ENCODE measurements around the gene MSMO1. TPM values are rescaled to one million over a fixed set of nuclear protein-coding genes. Genes with fewer than 3 reads are reported as not detected.
A peak's percentile ranks its signal among the peaks of the same experiment; 100 is the strongest.

MSMO1 gene
- total RNA-seq, 8 experiments from 2014 or later, result 51.0 to 211 (median 127) TPM

DNA sequence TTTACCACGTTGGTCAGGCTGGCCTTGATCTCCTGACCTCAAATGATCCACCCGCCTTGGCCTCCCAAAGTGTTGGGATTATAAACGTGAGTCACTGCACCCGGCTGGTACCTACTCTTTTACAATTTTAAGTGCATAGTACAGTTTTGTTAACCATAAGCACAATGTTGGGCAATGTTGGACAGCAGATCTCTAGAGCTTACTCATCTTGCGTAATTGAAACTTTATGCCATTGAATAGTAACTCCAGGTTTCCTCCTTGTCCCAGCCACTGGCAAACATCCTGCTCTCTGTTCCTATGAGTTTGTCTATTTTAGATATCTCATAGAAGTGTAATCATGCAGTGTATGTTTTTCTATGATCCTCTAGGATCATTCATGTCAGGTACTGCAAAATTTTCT is 42.1 kb downstream of the MSMO1 start:
- no peak overlapping the region for H3K27ac ChIP-seq
- no peaks in the 10 kb centered on the region for H3K4me1 ChIP-seq (replicated peaks in 1 of 2)
- 76 to 100% (median 85%) methylated on average over 1 to 5 of the region's 5 CpGs; no CpG with 5 or more reads in 4 of the 10 experiments for WGBS, 10 experiments
- in situ Hi-C loops (cut with MboI; ENCODE audit: low pct_unique_long_range_greater_than_20kb in 2 of 9, low sequenced_read_pairs in 9 of 9, unreplicated experiment in 9 of 9), result loop anchor here in 2 of 9 experiments (25.0 kb wide), 1 partner anchor 93 kb away; no protein-coding TSS in a partner anchor
- no peak overlapping the region for H3K4me3 ChIP-seq
- ATAC-seq (replicated peaks in 6 of 8), result peak in 3 of 8 experiments; percentile 23 to 69 (median 45)

- no peak for ATAC-seq (replicated peaks in 6 of 8)
- no peak overlapping the region for H3K4me3 ChIP-seq
- no peaks in the 10 kb centered on the region for H3K4me1 ChIP-seq (replicated peaks in 1 of 2)
- no peak overlapping the region for H3K27ac ChIP-seq
- in situ Hi-C loops (cut with MboI; ENCODE audit: low pct_unique_long_range_greater_than_20kb in 2 of 9, low sequenced_read_pairs in 9 of 9, unreplicated experiment in 9 of 9), result loop anchor here in 2 of 9 experiments (25.0 kb wide), 1 partner anchor 92 kb away; no protein-coding TSS in a partner anchor
- 30 to 100% (median 90%) methylated on average over 1 of the region's 1 CpG; no CpG with 5 or more reads in 1 of the 10 experiments for WGBS, 10 experiments
Measured at GRCh38 chr4:165370530-165370929, 43.1 kb downstream of the MSMO1 start.

GRCh38 chr4:165375465-165375864 is 48.0 kb downstream of the MSMO1 start:
- 33 to 100% (median 92%) methylated on average over 1 to 2 of the region's 2 CpGs; no CpG with 5 or more reads in 4 of the 10 experiments for WGBS, 10 experiments
- no peak overlapping the region for H3K27ac ChIP-seq
- H3K4me3 ChIP-seq, result no peak overlapping the region
- ATAC-seq (replicated peaks in 6 of 8), result no peak
- peaks cover 4 to 17% of the 10 kb centered on the region in 2 donors for H3K4me1 ChIP-seq (replicated peaks in 1 of 2)
- in situ Hi-C loops (cut with MboI; ENCODE audit: low pct_unique_long_range_greater_than_20kb in 2 of 9, low sequenced_read_pairs in 9 of 9, unreplicated experiment in 9 of 9), result no loop called here

GRCh38 chr4:165378398-165378744 is 50.9 kb downstream of the MSMO1 start:
- 0 to 83% (median 65%) methylated on average over 1 of the region's 1 CpG; no CpG with 5 or more reads in 6 of the 10 experiments for WGBS, 10 experiments
- no peak for ATAC-seq (replicated peaks in 6 of 8)
- peak overlapping the region; percentile 53 to 94 (median 64) for H3K4me3 ChIP-seq
- H3K27ac ChIP-seq, result peak overlapping the region; percentile 75 to 83
- peaks cover 7 to 32% of the 10 kb centered on the region in 2 donors for H3K4me1 ChIP-seq (replicated peaks in 1 of 2)
- in situ Hi-C loops (cut with MboI; ENCODE audit: low pct_unique_long_range_greater_than_20kb in 2 of 9, low sequenced_read_pairs in 9 of 9, unreplicated experiment in 9 of 9), result no loop called here

GRCh38 chr4:165378745-165379677 is 51.5 kb downstream of the MSMO1 start, which contains the start of gene CPE:
CPE (plus strand) TSS chr4:165379008; CDS start chr4:165379222, 214 bp downstream.
- peaks cover 12 to 37% of the 10 kb centered on the region in 2 donors for H3K4me1 ChIP-seq (replicated peaks in 1 of 2)
- in situ Hi-C loops (cut with MboI; ENCODE audit: low pct_unique_long_range_greater_than_20kb in 2 of 9, low sequenced_read_pairs in 9 of 9, unreplicated experiment in 9 of 9), result no loop called here
- peak within 1 kb of the TSS; percentile 75 to 83 for H3K27ac ChIP-seq
- H3K4me3 ChIP-seq, result peak within 1 kb of the TSS; percentile 53 to 94 (median 64)
- peak; percentile 92 to 97 (median 94) for ATAC-seq (replicated peaks in 6 of 8)
- WGBS, 10 experiments, result 0 to 5% (median 1%) methylated on average over 3 to 11 of the region's 82 CpGs; no CpG with 5 or more reads in 4 of the 10 experiments

DNA sequence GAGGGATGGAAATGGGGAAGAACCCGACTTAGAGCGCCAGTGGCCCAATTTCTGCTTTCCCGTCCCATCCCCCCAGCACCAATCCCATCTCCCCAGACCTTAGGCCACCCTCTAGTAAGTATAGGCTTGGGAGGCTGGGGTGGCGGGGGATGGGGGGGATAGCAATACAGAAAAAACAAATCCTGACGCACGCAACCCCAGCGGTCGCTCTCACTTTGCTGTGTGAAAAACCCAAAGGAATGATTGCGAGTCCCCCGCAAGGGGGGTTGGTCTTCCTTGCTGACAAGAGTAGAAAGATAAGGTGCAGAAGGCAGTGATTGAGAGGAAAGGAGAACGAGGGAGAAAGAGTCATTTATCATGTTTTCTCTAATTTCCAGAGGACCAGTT is 52.2 kb downstream of the MSMO1 start:
- H3K4me1 ChIP-seq (replicated peaks in 1 of 2), result peaks cover 18 to 42% of the 10 kb centered on the region in 2 donors
- peak overlapping the region; percentile 53 to 94 (median 64) for H3K4me3 ChIP-seq
- peak overlapping the region; percentile 75 to 83 for H3K27ac ChIP-seq
- in situ Hi-C loops (cut with MboI; ENCODE audit: low pct_unique_long_range_greater_than_20kb in 2 of 9, low sequenced_read_pairs in 9 of 9, unreplicated experiment in 9 of 9), result no loop called here
- ATAC-seq (replicated peaks in 6 of 8), result peak in 6 of 8 experiments; percentile 5 to 25 (median 17)
- WGBS, 10 experiments, result 33 to 100% (median 44%) methylated on average over 2 to 6 of the region's 11 CpGs; no CpG with 5 or more reads in 5 of the 10 experiments

DNA sequence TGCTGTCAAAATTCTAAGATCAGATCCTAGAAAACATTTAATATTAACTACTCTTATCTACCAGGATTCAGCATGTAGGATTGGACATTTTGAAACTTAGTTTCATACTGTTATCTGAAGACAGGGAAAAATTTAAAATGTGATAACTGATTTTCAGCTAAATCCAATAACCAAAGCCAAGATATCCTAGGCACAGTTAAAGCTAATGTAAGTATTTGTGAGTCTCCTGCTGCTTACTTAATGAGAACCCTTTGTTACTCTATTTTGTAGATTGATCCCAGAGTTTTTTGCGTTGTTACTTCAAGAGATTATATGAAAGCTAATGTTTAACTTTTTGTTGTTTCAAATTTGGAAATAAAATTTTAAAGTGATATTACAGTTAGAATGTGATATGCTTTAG is 53.3 kb downstream of the MSMO1 start:
- WGBS, 10 experiments, result 0 to 80% (median 43%) methylated on average over 1 of the region's 1 CpG; no CpG with 5 or more reads in 1 of the 10 experiments
- H3K4me3 ChIP-seq, result peak overlapping the region in 4 of 5 donors; percentile 60 to 94 (median 71)
- peaks cover 20 to 45% of the 10 kb centered on the region in 2 donors for H3K4me1 ChIP-seq (replicated peaks in 1 of 2)
- in situ Hi-C loops (cut with MboI; ENCODE audit: low pct_unique_long_range_greater_than_20kb in 2 of 9, low sequenced_read_pairs in 9 of 9, unreplicated experiment in 9 of 9), result no loop called here
- H3K27ac ChIP-seq, result no peak overlapping the region
- no peak for ATAC-seq (replicated peaks in 6 of 8)

GRCh38 chr4:165381821-165382373 is 54.4 kb downstream of the MSMO1 start:
- H3K4me1 ChIP-seq (replicated peaks in 1 of 2), result peaks cover 20 to 45% of the 10 kb centered on the region in 2 donors
- no peak overlapping the region for H3K27ac ChIP-seq
- in situ Hi-C loops (cut with MboI; ENCODE audit: low pct_unique_long_range_greater_than_20kb in 2 of 9, low sequenced_read_pairs in 9 of 9, unreplicated experiment in 9 of 9), result no loop called here
- ATAC-seq (replicated peaks in 6 of 8), result no peak
- H3K4me3 ChIP-seq, result peak overlapping the region in 2 of 5 donors; percentile 2 to 3
- WGBS, 10 experiments, result 0 to 100% (median 71%) methylated on average over 1 to 3 of the region's 3 CpGs

GRCh38 chr4:165382640-165383039 is 55.2 kb downstream of the MSMO1 start:
- no peak for ATAC-seq (replicated peaks in 6 of 8)
- 80 to 100% (median 100%) methylated on average over 1 of the region's 1 CpG; no CpG with 5 or more reads in 5 of the 10 experiments for WGBS, 10 experiments
- Histone ChIP-seq H3K4me3 (no peak overlapping the region), H3K27ac (no peak overlapping the region), H3K4me1 (replicated peaks in 1 of 2) (peaks cover 20 to 41% of the 10 kb centered on the region in 2 donors)
- in situ Hi-C loops (cut with MboI; ENCODE audit: low pct_unique_long_range_greater_than_20kb in 2 of 9, low sequenced_read_pairs in 9 of 9, unreplicated experiment in 9 of 9), result no loop called here

DNA sequence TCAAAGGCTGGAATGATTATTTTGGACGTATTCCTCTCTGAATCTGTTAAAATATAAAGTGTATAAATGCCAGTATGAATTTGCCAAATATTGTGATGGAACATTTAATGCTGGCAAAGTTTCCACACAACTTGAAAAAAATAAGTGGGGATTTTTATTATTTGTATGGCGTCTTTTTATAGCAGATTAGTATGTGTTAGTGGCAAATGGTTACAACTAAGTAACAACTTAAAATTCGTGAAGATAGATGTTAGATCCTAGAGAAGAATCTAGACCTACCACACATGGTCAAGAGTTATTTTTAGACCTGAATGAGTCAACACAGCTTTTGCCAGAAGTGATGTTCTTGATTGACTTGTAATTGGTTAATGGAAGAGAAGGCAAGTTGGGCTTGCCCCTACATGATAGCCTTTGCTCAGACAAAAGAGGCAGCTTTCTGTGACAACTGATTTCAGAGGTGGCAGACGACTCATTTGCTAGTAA is 56.2 kb downstream of the MSMO1 start:
- no peak for ATAC-seq (replicated peaks in 6 of 8)
- in situ Hi-C loops (cut with MboI; ENCODE audit: low pct_unique_long_range_greater_than_20kb in 2 of 9, low sequenced_read_pairs in 9 of 9, unreplicated experiment in 9 of 9), result no loop called here
- 20 to 88% (median 71%) methylated on average over 1 to 4 of the region's 4 CpGs; no CpG with 5 or more reads in 1 of the 10 experiments for WGBS, 10 experiments
- Histone ChIP-seq H3K4me1 (replicated peaks in 1 of 2) (peaks cover 16 to 33% of the 10 kb centered on the region in 2 donors), H3K4me3 (no peak overlapping the region), H3K27ac (no peak overlapping the region)

DNA sequence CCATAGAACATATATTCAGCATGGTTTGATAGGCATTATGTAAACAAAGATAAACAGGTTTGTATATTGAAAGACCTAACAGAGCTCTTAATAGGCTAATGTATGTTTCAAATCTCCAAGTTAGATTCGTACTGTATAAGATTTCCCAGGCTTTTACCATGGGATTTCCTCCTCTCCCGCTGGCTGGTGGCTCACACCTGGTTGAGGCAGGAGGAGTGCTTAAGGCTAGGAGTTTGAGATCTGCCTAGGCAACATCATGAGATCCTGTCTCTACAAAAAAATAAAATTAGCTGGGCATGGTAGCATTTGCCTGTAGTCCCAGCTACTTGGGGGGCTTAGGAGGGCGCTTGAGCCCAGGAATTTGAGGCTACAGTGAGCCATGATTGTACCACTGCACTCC is 56.7 kb downstream of the MSMO1 start:
- H3K4me3 ChIP-seq, result no peak overlapping the region
- in situ Hi-C loops (cut with MboI; ENCODE audit: low pct_unique_long_range_greater_than_20kb in 2 of 9, low sequenced_read_pairs in 9 of 9, unreplicated experiment in 9 of 9), result no loop called here
- ATAC-seq (replicated peaks in 6 of 8), result peak in 1 of 8 experiments; percentile 1
- H3K4me1 ChIP-seq (replicated peaks in 1 of 2), result peaks cover 16 to 33% of the 10 kb centered on the region in 2 donors
- no peak overlapping the region for H3K27ac ChIP-seq
- 33 to 100% (median 78%) methylated on average over 1 to 2 of the region's 3 CpGs; no CpG with 5 or more reads in 5 of the 10 experiments for WGBS, 10 experiments

DNA sequence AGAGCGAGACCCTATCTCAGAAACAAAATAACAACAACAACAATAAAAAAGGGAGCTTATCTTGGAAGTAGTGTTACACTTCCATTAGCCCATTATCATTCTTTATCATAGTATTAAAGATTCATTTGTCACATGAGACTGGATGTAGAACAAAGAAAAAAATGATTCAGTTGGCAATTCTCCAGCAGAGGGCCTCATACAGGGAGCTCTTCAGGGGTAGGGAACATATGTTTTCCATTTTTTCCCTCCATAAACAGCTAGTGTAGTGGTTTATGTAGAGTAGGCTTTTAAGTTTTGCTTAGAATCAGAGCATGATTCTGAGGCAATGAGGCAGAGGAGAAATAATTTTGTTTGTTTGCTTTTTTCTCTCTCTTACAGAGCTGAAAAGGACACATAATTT is 57.1 kb downstream of the MSMO1 start:
- Histone ChIP-seq H3K27ac (no peak overlapping the region), H3K4me1 (replicated peaks in 1 of 2) (peaks cover 16 to 33% of the 10 kb centered on the region in 2 donors), H3K4me3 (no peak overlapping the region)
- 83 to 100% (median 100%) methylated on average over 1 of the region's 1 CpG; no CpG with 5 or more reads in 7 of the 10 experiments for WGBS, 10 experiments
- in situ Hi-C loops (cut with MboI; ENCODE audit: low pct_unique_long_range_greater_than_20kb in 2 of 9, low sequenced_read_pairs in 9 of 9, unreplicated experiment in 9 of 9), result no loop called here
- peak in 7 of 8 experiments; percentile 22 to 68 (median 37) for ATAC-seq (replicated peaks in 6 of 8)
